Activated effector memory CD4-positive, alpha-beta T cell treated with anti-CD3 and anti-CD28 coated beads, Interleukin-2, amount 50 U/mL, for 16 hours (primary cell): ENCODE data around the gene KCNJ5.
A peak's percentile ranks its signal among the peaks of the same experiment; 100 is the strongest.
"Not testable (repeated sequence)": the region's sequence is repeated elsewhere in the genome, so short reads cannot be mapped to it uniquely, and the experiment has no call there.

Experiments used
- DNase-seq: peaks from one replicate; pipeline ENCODE4 v3.0.0-alpha.2; 2020

KCNJ5 gene

GRCh38 chr11:128914216-128915148 lies 23.3 kb downstream of the KCNJ5 start:
- DNase-seq = peak; percentile 21

DNA sequence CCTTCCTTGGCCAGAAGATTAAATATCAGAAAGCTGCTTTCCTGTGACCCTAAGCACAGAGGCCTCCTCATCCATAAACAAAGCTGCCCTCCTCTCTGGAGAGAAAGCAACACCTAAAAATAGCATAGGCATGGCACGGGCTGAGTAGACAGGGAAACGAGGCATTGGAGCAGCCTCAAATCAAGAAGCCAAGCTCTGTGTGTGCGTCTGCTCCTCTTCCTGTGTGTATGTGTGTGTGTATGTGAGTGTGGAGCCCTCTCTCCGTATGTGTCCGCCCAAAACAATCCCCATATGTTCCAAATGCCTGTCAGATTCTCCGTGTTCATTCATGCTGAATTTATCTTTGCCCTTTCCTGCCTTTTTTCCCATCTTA lies 24.0 kb downstream of the KCNJ5 start:
- no peak for DNase-seq

- DNase-seq = no peak
These were observed 24.9 kb downstream of the KCNJ5 start for GRCh38 chr11:128916037-128916572.

DNA sequence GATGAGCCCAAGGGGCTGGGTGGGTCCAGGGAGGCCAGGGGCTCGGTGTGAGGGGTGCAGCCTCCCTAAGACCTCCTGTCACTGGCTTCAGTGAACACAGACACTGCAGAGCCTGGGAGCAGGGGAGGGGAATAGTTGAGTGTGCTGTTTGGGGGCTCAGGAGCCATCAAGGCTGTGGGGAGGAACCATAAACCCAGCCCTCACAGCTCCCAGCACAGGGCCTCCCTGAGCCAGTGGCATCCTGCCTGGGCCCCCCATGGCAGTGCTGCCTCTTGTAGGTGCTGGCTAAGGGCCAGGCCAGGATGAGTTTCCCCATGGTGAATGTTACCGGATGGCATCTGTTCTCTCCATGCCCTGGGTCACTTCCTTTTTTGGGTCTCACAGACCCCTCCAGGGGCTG lies 25.5 kb downstream of the KCNJ5 start:
- no peak for DNase-seq

DNA sequence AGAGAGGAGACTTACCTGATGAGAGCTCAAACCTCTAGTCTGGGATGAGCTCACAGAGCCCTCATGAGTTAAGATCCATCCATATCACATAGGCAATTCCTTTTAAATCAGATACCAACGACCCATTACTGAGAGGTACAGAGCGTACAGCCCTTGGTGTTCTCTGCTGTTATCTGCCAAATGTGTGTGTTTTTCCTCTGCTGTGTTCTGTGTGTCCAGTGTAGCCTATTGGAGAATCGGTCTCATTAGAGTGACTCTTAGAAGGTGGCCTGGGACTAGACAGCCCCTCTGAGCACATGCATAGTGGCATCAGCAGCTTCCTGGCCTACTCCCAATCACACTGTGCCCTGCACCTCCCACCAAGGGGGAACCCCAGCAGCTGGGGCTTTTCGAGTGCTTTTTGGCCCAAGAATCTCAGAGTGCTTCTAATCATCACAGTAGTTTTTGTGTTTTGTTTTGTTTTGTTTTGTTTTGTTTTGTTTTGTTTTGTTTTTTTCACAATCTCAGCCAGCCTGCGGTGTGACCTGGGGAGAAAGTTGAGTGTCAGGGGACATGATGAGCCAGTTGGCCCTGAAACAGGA lies 26.1 kb downstream of the KCNJ5 start:
- peak; percentile 1 for DNase-seq

DNA sequence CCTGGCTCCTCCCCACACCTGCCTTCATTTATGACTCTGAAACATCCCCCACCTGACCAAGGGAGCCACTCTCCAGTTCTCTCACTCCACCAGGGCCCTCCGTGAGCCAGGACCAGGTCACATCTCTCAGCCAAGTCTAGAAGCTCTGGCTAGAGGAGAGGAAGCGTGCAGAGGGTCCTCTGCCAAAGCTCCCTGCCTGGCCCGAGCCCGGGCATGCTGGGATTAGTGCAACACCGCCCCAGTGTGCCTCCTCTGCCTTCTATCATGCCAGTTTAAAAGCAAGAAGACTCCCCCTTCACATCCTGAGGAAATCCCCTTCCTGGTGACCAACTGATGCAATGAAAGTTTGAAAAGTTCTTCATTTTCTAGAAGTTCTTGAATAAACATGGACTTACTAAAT lies 28.1 kb downstream of the KCNJ5 start:
- DNase-seq = no peak

DNA sequence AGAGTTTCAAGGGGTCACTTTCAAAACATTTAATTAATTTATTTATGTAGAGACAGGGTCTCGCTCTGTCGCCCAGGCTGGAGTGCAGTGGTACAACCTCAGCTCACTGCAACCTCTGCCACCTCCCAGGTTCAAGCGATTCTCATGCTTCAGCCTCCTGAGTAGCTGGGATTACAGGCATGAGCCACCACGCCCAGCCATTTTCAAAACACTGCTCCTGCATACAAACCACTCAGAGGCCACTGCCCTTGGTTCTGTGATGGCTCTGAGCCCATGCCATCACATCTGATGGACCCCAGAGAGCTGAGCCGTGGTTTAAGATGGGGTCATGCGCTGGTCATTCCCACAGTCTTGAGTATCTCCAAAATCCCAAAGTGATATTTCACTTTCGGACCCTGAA lies 28.5 kb downstream of the KCNJ5 start:
- DNase-seq = not testable (repeated sequence)

DNA sequence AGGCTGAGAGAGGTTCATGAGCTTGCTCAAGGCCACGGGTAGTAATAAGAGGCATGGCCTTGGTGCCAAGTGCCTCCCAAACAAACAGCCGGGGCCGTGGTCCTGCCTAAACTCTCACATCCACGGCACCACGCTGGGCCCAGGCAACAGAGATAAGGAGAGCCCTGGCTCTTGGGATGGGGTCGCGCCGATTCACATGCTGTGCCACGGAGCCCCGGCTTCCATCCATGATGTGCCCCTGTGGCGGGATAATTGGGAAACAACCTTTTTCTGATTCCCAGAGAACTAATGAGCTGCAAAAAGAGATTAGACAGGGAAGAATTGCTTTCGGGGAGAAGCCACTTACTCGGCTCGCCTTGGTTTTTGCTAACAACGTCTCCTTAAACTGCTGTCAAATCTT lies 29.5 kb downstream of the KCNJ5 start:
- no peak for DNase-seq

DNA sequence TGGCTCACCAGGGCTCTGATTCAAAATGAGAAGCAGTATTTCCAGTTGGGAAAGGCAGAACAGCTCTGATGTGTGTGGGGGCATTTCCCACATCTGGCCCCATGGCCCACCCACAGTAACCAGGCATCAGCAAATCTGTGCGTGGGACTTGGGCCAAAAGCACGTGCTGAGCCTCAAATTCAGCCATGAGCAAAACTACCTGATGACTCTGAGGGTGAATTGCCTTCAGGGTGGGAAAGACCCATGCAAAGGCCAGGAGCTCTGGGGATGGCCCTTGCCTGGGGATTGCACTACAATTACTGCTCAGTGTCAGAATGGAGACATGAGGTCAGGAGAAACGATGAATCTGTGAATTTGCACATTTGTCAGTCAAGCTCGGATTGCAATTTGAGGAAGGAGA lies 30.6 kb downstream of the KCNJ5 start:
- no peak for DNase-seq

GRCh38 chr11:128924104-128924503 lies 32.9 kb downstream of the KCNJ5 start:
- DNase-seq = no peak

- DNase-seq = no peak
These were observed 33.5 kb downstream of the KCNJ5 start for GRCh38 chr11:128924510-128925249.

DNA sequence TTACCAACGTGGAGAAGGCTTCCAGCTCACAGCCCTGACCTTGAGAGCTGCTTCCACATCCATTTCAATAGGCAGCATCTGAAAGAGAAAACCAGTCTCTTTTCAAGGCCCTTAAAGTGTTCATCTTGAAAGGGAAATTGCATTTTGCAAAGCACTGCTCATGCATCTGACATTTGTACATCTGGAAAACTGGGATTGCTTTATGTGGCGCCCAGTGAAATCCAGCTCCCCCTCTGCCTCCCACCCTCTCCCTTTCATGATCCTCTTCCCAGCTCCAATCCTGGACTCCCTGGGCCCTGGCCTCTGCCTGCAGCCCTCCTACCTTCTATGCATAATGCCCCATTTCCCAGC lies 34.1 kb downstream of the KCNJ5 start:
- DNase-seq = no peak

- DNase-seq = no peak
These were observed 34.8 kb downstream of the KCNJ5 start for GRCh38 chr11:128926000-128926399.

DNA sequence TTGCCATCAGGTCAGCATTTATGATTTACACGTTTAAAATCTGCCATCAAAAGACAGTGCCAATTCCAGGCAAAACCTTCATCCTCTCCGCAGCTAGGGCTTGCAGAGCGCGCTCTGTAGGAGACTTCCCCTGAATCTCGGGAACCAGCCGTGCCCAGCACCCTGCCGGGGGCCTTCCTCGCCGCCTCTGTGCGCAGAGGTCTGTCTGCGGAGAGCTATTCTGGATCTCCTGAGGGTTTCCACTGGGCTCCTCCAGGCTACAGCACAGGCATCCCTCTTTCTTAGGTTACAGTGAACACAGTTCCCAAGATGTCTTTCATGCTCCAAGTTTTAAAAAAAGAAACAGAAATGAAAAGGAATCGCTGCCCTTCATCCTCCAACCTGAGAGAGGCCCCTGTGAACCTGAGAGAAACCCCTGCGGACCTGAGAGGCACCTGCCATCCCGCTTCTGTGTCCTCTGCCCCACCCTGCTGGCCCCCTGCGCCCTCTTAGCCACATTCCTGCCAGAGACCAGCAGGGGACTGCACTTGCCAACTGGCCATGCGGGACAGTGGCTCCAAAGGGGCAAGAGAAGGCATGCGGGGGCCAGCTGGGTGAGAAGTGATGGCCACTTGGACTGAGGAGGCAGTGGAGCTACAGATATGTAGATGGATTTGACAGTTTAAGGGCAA lies 35.4 kb downstream of the KCNJ5 start:
- DNase-seq = no peak

DNA sequence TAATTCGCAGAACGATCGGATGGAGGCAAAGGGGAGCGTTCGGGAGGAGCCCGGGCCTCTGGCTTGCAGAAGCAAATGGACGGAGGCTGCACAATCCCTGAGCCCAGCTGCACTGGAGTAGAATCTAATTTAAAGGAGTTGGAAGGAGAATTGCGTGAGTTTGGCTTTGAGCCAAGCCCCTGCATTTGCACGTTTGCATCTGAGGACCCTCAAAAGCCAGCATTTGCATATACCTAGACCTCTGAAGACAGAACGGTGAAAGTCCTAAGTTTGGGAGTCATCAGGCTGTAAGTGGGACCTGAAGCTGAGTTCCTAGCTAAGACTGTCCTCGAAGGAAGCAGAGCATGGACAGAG lies 35.9 kb downstream of the KCNJ5 start:
- DNase-seq = no peak

DNA sequence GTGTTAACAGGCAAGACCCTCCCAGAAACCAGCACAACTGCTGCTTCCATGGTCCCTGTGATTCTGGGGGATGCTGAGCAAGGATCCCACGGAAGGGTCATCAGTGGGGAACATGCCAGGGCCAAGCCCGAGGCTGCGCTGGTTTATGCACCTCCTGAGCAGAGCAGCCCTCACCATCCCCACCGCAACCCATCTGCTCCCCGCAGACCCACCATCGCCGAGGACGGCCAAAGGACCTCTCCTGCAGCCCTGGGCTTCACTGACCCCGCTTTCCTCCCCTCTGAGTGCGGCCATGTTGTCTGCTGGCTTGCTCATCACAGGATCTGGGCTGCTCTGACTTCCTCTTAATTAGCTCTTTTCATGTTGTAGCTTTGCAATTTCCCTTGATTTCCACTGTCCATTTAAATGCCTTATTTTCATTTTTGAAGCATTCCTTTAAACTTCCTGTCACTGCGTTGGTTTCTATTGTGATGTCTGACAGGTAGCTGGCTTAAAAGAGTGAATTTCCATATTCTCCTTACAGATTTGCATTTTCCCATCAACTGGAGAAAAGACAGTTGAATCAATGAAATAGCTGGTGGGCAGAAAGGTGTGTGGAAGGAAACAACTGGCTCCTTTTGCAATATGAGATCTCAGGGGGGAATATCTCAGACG lies 36.7 kb downstream of the KCNJ5 start:
- DNase-seq = no peak

- DNase-seq = no peak
These were observed 37.2 kb downstream of the KCNJ5 start for GRCh38 chr11:128928400-128928799.

DNA sequence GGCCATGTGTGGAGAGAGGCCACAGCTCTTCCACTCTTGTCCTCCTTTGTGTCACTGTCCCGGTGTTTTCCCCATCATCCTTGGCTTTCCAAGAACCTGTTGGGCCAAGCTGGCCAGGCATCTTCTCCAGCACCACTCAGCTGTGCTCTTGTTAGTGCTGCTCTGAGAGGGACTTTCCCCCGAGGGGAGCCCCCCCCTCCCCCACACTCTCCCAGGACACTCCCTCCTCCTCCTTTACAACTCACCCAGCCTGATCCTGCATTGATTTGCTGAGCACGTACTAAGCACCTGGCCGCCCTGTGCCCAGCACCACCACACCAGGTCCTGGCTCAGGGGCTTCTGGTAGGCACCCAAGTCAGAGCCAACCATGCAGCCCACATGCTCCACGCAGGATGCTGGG lies 38.3 kb downstream of the KCNJ5 start:
- no peak for DNase-seq

- no peak for DNase-seq
These were observed 38.8 kb downstream of the KCNJ5 start for GRCh38 chr11:128929991-128930390.

- no peak for DNase-seq
These were observed 39.9 kb downstream of the KCNJ5 start for GRCh38 chr11:128931066-128931465.

DNA sequence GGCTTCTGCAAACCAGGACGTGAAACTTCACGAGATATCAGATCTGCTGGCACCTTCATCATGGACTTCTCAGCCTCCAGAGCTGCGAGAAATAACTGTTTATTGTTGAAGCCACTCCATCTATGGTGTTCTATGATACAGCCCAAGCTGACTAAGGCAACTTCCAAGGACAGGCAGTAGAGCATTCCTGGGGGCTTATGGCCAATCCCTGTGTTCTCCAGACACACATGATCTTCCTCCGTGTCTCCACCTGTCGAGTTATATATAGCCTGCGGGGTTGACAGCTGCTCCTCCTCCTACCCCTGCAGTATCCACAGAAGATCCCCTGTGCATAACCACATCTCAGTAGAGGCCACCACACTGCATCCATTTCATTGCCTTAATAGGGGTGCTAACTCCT lies 40.5 kb downstream of the KCNJ5 start:
- DNase-seq = no peak

- no peak for DNase-seq
These were observed 42.5 kb downstream of the KCNJ5 start for GRCh38 chr11:128933481-128934178.
